ENCODE results near the gene CPVL. TPM values are rescaled to one million over a fixed set of nuclear protein-coding genes. Genes with fewer than 3 reads are reported as not detected.

The CPVL gene
- polyA plus RNA-seq, 2 of the 4 experiments (the other 2 are of a cell fraction) = 0.05 TPM; not detected in 1

- FAIRE-seq (no peak), DNase-seq (ENCODE audit: low read depth in 1 of 2, low spot score in 1 of 2) (no peak), ATAC-seq (no peak)
- H3K4me3 ChIP-seq = no peak overlapping the region
- no peak overlapping the region for H3K4me2 ChIP-seq
- no peak for TF ChIP-seq JUN (IDR thresholded peaks at IDR 0.05)
- TF ChIP-seq NFE2L2 (conservative IDR thresholded peaks at IDR 0.05; ENCODE audit: low read length) = no peak
- no peak for TF ChIP-seq PHF8 (IDR thresholded peaks at IDR 0.05; ENCODE audit: borderline replicate concordance, low read depth)
- no peak for TF ChIP-seq RCOR1 (IDR thresholded peaks at IDR 0.05; ENCODE audit: low read depth, low read length)
- TF ChIP-seq NPAS2 (CRISPR knock-in tag; IDR thresholded peaks at IDR 0.05; ENCODE audit: borderline replicate concordance) = no peak
- no peak for TF ChIP-seq CHD4 (IDR thresholded peaks at IDR 0.05; ENCODE audit: borderline replicate concordance)
- TF ChIP-seq REST (IDR thresholded peaks at IDR 0.05) = no peak
- no peak for TF ChIP-seq MAX (IDR thresholded peaks at IDR 0.05)
- no peak for TF ChIP-seq RFX5 (IDR thresholded peaks at IDR 0.05)
- TF ChIP-seq E2F6 (IDR thresholded peaks at IDR 0.05; ENCODE audit: borderline replicate concordance, low read depth) = no peak
- no peak for TF ChIP-seq CHD2 (IDR thresholded peaks at IDR 0.05; ENCODE audit: low read length, partially characterized antibody)
- no peak for TF ChIP-seq ZSCAN20 (CRISPR knock-in tag; IDR thresholded peaks at IDR 0.05)
- no peak overlapping the region for H3K27ac ChIP-seq
- ChIA-PET POLR2A (no interaction called here), CTCF (interaction anchor here (1.1 to 1.7 kb wide), 2 partner anchors 34 to 221 kb away, joined by 3 to 6 read pairs; no protein-coding TSS in a partner anchor)
- 14% methylated on average over 4 of the region's 4 CpGs for WGBS (ENCODE audit: missing lambda C conversion rate)
- H3K9me3 ChIP-seq = no peaks in the 10 kb centered on the region
- H3K4me1 ChIP-seq = no peaks in the 10 kb centered on the region
Observed at GRCh38 chr7:29147821-29148220, 1.5 kb upstream of the CPVL start.

- no peak for TF ChIP-seq BHLHE40 (IDR thresholded peaks at IDR 0.05; ENCODE audit: low read depth, low read length)
- TF ChIP-seq, protein P1, sequence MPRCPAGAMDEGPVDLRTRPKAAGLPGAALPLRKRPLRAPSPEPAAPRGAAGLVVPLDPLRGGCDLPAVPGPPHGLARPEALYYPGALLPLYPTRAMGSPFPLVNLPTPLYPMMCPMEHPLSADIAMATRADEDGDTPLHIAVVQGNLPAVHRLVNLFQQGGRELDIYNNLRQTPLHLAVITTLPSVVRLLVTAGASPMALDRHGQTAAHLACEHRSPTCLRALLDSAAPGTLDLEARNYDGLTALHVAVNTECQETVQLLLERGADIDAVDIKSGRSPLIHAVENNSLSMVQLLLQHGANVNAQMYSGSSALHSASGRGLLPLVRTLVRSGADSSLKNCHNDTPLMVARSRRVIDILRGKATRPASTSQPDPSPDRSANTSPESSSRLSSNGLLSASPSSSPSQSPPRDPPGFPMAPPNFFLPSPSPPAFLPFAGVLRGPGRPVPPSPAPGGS (IDR thresholded peaks at IDR 0.05) = no peak
- no peak for TF ChIP-seq ZC3H11A (IDR thresholded peaks at IDR 0.05)
- TF ChIP-seq ESRRA (IDR thresholded peaks at IDR 0.05; ENCODE audit: borderline replicate concordance, low read length) = no peak
- no peak for TF ChIP-seq ZFP36 (IDR thresholded peaks at IDR 0.05; ENCODE audit: borderline replicate concordance, partially characterized antibody)
- TF ChIP-seq, protein P2, sequence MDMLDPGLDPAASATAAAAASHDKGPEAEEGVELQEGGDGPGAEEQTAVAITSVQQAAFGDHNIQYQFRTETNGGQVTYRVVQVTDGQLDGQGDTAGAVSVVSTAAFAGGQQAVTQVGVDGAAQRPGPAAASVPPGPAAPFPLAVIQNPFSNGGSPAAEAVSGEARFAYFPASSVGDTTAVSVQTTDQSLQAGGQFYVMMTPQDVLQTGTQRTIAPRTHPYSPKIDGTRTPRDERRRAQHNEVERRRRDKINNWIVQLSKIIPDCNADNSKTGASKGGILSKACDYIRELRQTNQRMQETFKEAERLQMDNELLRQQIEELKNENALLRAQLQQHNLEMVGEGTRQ (IDR thresholded peaks at IDR 0.05) = no peak
- no peak for TF ChIP-seq ZSCAN20 (CRISPR knock-in tag; IDR thresholded peaks at IDR 0.05)
- TF ChIP-seq TP53 (CRISPR knock-in tag; IDR thresholded peaks at IDR 0.05) = no peak
- no peak for TF ChIP-seq JUNB (IDR thresholded peaks at IDR 0.05)
- no peak for TF ChIP-seq MYC (IDR thresholded peaks at IDR 0.05; ENCODE audit: borderline replicate concordance, low read length)
- TF ChIP-seq RAD21 (conservative IDR thresholded peaks at IDR 0.05 in 1 of 2, IDR thresholded peaks at IDR 0.05 in 1 of 2) = no peak
- DNase-seq (ENCODE audit: low read depth in 1 of 2, low spot score in 1 of 2) (no peak), FAIRE-seq (no peak), ATAC-seq (no peak; a peak in 1 of 6 replicates)
- Histone ChIP-seq H3K4me3 (no peak overlapping the region), H3K9me3 (no peaks in the 10 kb centered on the region), H3K4me2 (no peak overlapping the region), H3K4me1 (no peaks in the 10 kb centered on the region), H3K27ac (no peak overlapping the region)
- POLR2A ChIA-PET = no interaction called here
- CTCF ChIA-PET = interaction anchor here (1.1 to 1.7 kb wide), 2 partner anchors 33 to 220 kb away, joined by 3 to 6 read pairs; no protein-coding TSS in a partner anchor
- WGBS (ENCODE audit: missing lambda C conversion rate) = 30% methylated on average over 14 of the region's 14 CpGs
Observed at GRCh38 chr7:29146888-29147609, 712 bp upstream of the CPVL start.

All from A549 (cell line).